Mucosa of gallbladder (tissue), 1 donor: ENCODE results near the gene ZBTB7B. TPM values are rescaled to one million over a fixed set of nuclear protein-coding genes. Genes with fewer than 3 reads are reported as not detected.

Experiments
- DNase-seq: peaks from one replicate; pipeline ENCODE4 v3.0.0-alpha.2; 2020; ENCODE audit warnings: low spot score
- total RNA-seq: library from RNA; stranded (reverse); gene quantifications from one replicate; pipeline ENCODE4 v1.2.1, GENCODE V29; 2021
- donor health status: DM: no; HTN: no; CAD: no.

ZBTB7B gene
- total RNA-seq, 1 donor from 2014 or later, result 122 TPM

GRCh38 chr1:155057788-155058211 lies 55.2 kb downstream of the ZBTB7B start:
- DNase-seq, result no peak

- no peak for DNase-seq
Measured at GRCh38 chr1:155060736-155061135, 58.1 kb downstream of the ZBTB7B start.

- peak; percentile 87 for DNase-seq
Measured at GRCh38 chr1:155061381-155062150, 59.0 kb downstream of the ZBTB7B start.

DNA sequence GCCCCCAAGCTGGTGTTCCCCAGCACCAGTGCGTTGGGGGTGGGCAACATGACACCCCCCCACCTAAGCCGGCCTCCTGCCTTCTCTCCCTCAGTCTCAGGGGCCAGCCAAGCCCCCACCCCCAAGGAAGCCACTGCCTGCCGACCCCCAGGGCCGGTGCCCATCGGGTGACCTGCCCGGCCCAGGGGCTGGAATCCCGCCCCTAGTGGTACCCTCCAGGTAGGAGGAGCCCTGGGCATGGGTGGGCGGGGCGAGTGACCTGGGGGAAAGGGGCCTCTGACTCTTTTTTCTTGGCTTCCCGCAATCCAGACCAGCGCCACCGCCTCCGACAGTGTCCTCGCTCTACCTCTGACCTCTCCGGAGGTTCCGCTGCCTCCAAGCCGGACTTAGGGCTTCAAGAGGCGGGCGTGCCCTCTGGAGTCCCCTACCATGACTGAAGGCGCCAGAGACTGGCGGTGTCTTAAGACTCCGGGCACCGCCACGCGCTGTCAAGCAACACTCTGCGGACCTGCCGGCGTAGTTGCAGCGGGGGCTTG lies 59.6 kb downstream of the ZBTB7B start:
- no peak for DNase-seq

GRCh38 chr1:155062702-155063411 lies 60.3 kb downstream of the ZBTB7B start:
- no peak for DNase-seq

GRCh38 chr1:155063550-155064110 lies 61.0 kb downstream of the ZBTB7B start, which contains the start of gene EFNA4:
Gene EFNA4 (plus strand): TSS chr1:155063740. CDS start chr1:155063824, 84 bp downstream.
- DNase-seq, result peak; percentile 88

DNA sequence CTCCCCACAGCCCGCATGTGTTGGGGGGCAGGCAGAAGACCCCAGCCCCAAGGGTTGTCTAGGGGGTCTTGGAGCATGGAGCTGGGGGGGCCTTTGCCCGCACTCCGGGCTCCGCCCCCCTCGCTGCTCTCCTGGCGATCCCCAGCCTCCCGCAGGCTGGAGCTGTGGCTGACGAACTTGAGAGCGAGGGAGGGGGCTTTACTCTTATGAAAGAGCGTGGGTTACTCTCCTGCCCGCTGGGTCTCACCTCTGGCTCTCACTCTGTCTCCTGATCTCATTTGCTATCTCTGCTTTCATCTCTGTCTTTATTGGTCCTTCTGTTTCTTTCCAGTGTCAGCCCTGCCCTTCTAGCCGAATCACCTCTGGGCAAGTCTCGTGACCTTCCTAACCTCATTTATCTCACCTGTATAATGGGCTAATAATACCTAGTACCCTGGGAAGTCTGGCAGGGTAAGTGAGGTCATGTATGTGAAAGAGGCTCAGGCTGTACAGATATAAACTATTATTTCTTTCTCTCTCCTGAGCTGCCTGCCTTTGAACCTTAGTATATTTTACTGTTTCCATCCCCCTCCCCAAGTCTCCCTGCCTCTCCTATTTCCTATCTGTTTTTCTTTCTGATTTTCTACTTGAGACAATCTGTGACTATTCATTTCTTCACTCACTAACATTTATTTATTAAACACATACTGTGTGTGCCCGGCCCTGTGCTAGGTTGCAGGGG lies 61.7 kb downstream of the ZBTB7B start:
- no peak for DNase-seq

DNA sequence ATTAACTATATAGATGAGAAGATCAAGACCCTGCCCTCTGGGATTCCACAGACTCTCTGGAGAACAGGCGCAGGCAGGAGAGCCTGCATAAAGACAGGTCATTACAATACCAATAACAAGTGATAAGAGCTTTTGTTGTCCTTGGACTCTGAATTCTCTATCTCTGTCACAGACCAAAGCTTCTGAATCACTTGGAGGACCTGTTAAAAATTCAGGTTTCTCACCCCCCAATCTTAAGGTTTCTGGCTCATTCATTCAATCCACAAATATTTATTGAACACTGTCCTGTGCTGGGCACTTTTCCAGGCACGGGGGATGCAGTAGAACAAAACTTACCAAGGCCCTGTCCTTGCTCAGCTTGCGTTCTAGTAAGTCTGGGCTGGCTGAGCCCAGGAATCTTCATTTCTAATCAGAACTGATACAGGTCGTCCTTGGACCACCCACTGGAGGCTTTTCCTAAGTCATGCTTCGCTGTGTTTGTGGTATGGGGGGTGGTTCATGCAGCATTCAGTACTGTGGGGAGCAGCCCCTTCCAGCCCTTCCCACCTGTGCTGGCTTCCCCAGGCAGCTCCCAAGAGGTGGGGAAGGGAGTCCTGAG lies 62.3 kb downstream of the ZBTB7B start:
- no peak for DNase-seq

DNA sequence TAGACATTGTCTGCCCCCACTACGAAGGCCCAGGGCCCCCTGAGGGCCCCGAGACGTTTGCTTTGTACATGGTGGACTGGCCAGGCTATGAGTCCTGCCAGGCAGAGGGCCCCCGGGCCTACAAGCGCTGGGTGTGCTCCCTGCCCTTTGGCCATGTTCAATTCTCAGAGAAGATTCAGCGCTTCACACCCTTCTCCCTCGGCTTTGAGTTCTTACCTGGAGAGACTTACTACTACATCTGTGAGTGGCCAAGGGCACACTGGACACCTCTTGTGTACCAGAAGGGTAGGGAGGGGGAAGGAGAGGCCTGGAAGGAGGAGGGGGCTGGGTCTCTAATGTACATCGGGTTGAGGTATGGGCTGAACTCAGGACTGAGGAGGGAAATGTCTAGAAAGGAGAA lies 64.2 kb downstream of the ZBTB7B start:
- no peak for DNase-seq

Other genes with a start within 250 kb of the ZBTB7B start
- 3.9 TPM for gene KCNN3, start 132.5 kb upstream of the ZBTB7B start, total RNA-seq
- gene PMVK, start 66.1 kb upstream of the ZBTB7B start, total RNA-seq, result 33.0 TPM
- 208 TPM for gene PBXIP1, start 46.7 kb upstream of the ZBTB7B start, total RNA-seq
- gene PYGO2, start 41.0 kb upstream of the ZBTB7B start, total RNA-seq, result 54.5 TPM
- gene SHC1, start 32.1 kb upstream of the ZBTB7B start, total RNA-seq, result 123 TPM
- 27.1 TPM for gene CKS1B, start 28.1 kb upstream of the ZBTB7B start, total RNA-seq
- gene FLAD1, start 19.5 kb upstream of the ZBTB7B start, total RNA-seq, result 37.9 TPM
- not detected for gene LENEP, start 9.2 kb upstream of the ZBTB7B start, total RNA-seq
- gene DCST2, start 31.0 kb downstream of the ZBTB7B start, total RNA-seq, result 1.0 TPM
- not detected for gene DCST1, start 31.0 kb downstream of the ZBTB7B start, total RNA-seq
- gene ADAM15, start 48.5 kb downstream of the ZBTB7B start, total RNA-seq, result 146 TPM
- gene EFNA4, start 60.9 kb downstream of the ZBTB7B start, total RNA-seq, result 12.8 TPM
- gene EFNA3, start 76.0 kb downstream of the ZBTB7B start, total RNA-seq, result 2.7 TPM
- gene EFNA1, start 125.1 kb downstream of the ZBTB7B start, total RNA-seq, result 100.0 TPM
- 54.7 TPM for gene SLC50A1, start 133.1 kb downstream of the ZBTB7B start, total RNA-seq
- 130 TPM for gene DPM3, start 137.7 kb downstream of the ZBTB7B start, total RNA-seq
- 158 TPM for gene KRTCAP2, start 170.5 kb downstream of the ZBTB7B start, total RNA-seq
- gene TRIM46, start 171.0 kb downstream of the ZBTB7B start, total RNA-seq, result 0.83 TPM
- gene THBS3, start 205.1 kb downstream of the ZBTB7B start, total RNA-seq, result 43.1 TPM
- 31.3 TPM for gene MTX1, start 205.9 kb downstream of the ZBTB7B start, total RNA-seq